Loucy (cell line): ENCODE data around the gene OR2V1.

Experiments
- H2AFZ ChIP-seq: fragments of 200-600 bp; sonication (generic); 2 replicates; pipeline ENCODE4 v1.6.0; 2016; ENCODE audit warnings: antibody characterized with exemption, mild to moderate bottlenecking, low read length, moderate library complexity
- H3F3A ChIP-seq: fragments of 200-600 bp; 2 replicates; pipeline ENCODE4 v1.6.0; 2016; ENCODE audit warnings: antibody characterized with exemption, low read depth, mild to moderate bottlenecking
- H3K27me3 ChIP-seq: fragments of 200-600 bp; sonication (generic); 2 replicates; pipeline ENCODE4 v1.6.1; 2014; ENCODE audit warnings: low read length, mild to moderate bottlenecking; ENCODE audit not compliant: insufficient read depth, poor library complexity, severe bottlenecking
- H3K36me3 ChIP-seq: fragments of 200-600 bp; sonication (generic); 2 replicates; pipeline ENCODE4 v1.6.1; 2016; ENCODE audit warnings: low read length; ENCODE audit not compliant: insufficient read depth
- H3K4me1 ChIP-seq: fragments of 200-600 bp; sonication (generic); 2 replicates; pipeline ENCODE4 v1.5.1; 2014; ENCODE audit warnings: low read length, mild to moderate bottlenecking; ENCODE audit not compliant: insufficient read depth, poor library complexity, severe bottlenecking
- H3K4me2 ChIP-seq: fragments of 200-600 bp; sonication (generic); 2 replicates; pipeline ENCODE4 v1.6.0; 2014; ENCODE audit warnings: antibody characterized with exemption, low read length, low read depth, mild to moderate bottlenecking; ENCODE audit not compliant: poor library complexity, severe bottlenecking
- H3K4me3 ChIP-seq: fragments of 200-600 bp; sonication (generic); 2 replicates; pipeline ENCODE4 v1.5.1; 2014; ENCODE audit warnings: low read length, mild to moderate bottlenecking, mixed read lengths; ENCODE audit not compliant: poor library complexity, severe bottlenecking
- H3K79me2 ChIP-seq: fragments of 200-600 bp; sonication (generic); 2 replicates; pipeline ENCODE4 v1.6.1; 2014; ENCODE audit warnings: low read length; ENCODE audit not compliant: insufficient read depth
- H3K9ac ChIP-seq: fragments of 200-600 bp; sonication (generic); 2 replicates; pipeline ENCODE4 v1.6.0; 2014; ENCODE audit warnings: mild to moderate bottlenecking, low read depth, low read length, moderate library complexity; ENCODE audit not compliant: poor library complexity, severe bottlenecking
- H3K9me2 ChIP-seq: fragments of 200-600 bp; sonication (generic); replicated peaks from 2 replicates; pipeline ENCODE4 v1.6.1; 2016; ENCODE audit warnings: low read depth, low read length, mixed read lengths
- H3K9me3 ChIP-seq: fragments of 200-600 bp; sonication (generic); 2 replicates; pipeline ENCODE4 v1.6.1; 2014; ENCODE audit warnings: mild to moderate bottlenecking, antibody characterized with exemption, low read length, low read depth; ENCODE audit not compliant: insufficient read depth
- H4K20me1 ChIP-seq: fragments of 200-600 bp; sonication (generic); 2 replicates; pipeline ENCODE4 v1.6.0; 2014; ENCODE audit warnings: antibody characterized with exemption, low read length, mild to moderate bottlenecking; ENCODE audit not compliant: insufficient read depth, poor library complexity, severe bottlenecking
- EZH2phosphoT487 ChIP-seq: fragments of 200-600 bp; IDR thresholded peaks from 2 replicates; pipeline ENCODE4 v1.6.1; 2018; ENCODE audit warnings: antibody characterized with exemption, mild to moderate bottlenecking, moderate library complexity, borderline replicate concordance
- TF ChIP-seq, protein P1 (sequence below): fragments of 200-600 bp; sonication (generic); conservative IDR thresholded peaks from 2 replicates; pipeline ENCODE4 v1.5.1; 2014; ENCODE audit warnings: mild to moderate bottlenecking, antibody characterized with exemption, low read length

OR2V1 gene

DNA sequence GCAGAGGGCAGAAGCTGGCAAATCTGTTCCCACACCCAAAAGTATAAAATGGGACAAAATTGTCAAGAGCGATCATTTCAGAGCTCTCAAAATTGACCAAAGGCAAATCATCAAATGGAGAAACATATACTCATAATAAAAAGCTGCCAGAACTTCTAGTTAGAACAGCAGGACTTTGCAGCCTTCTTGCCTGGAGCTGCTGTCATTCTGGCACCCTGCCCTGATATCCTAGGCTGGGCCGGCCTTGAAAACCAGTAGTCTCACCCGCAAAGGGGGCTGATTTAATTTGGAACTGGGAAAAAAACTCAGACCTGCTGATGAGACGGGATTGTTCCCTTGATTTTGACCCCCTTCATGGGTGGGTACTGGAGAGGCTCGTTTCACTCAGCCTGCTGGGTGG lies 18.5 kb downstream of the OR2V1 start:
- no peaks in the 10 kb centered on the region for H3K4me1 ChIP-seq
- no peak overlapping the region for H3K4me2 ChIP-seq
- H3K9me2 ChIP-seq = no peaks in the 10 kb centered on the region
- no peaks in the 10 kb centered on the region for H3K36me3 ChIP-seq
- H3K9me3 ChIP-seq = no peaks in the 10 kb centered on the region
- no peaks in the 10 kb centered on the region for H3K79me2 ChIP-seq
- H4K20me1 ChIP-seq = no peaks in the 10 kb centered on the region
- H3K9ac ChIP-seq = no peak overlapping the region
- no peaks in the 10 kb centered on the region for H3F3A ChIP-seq
- H3K27me3 ChIP-seq = no peaks in the 10 kb centered on the region
- H3K4me3 ChIP-seq = no peak overlapping the region
- TF ChIP-seq, protein P1, sequence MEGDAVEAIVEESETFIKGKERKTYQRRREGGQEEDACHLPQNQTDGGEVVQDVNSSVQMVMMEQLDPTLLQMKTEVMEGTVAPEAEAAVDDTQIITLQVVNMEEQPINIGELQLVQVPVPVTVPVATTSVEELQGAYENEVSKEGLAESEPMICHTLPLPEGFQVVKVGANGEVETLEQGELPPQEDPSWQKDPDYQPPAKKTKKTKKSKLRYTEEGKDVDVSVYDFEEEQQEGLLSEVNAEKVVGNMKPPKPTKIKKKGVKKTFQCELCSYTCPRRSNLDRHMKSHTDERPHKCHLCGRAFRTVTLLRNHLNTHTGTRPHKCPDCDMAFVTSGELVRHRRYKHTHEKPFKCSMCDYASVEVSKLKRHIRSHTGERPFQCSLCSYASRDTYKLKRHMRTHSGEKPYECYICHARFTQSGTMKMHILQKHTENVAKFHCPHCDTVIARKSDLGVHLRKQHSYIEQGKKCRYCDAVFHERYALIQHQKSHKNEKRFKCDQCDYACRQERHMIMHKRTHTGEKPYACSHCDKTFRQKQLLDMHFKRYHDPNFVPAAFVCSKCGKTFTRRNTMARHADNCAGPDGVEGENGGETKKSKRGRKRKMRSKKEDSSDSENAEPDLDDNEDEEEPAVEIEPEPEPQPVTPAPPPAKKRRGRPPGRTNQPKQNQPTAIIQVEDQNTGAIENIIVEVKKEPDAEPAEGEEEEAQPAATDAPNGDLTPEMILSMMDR = no peak
- TF ChIP-seq EZH2phosphoT487 = no peak
- H2AFZ ChIP-seq = no peak overlapping the region

DNA sequence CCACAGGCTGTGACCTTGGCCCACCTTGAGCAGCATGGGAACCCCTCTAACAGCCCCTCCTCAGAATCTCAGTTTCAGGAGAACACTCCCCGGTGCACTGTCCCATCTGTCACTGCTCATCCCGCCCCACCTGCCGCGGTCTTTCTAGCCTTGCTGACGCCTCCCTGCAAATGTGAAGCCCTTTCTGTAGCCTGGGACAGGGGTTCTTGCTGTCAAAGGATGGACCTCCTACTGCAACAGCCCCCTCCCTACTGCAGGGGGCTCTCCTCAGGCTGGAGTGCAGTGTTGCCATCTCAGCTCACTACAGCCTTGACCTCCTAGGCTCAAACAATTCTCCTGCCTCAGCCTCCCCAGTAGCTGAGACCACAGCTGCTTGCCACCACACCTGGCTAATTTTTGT lies 20.0 kb downstream of the OR2V1 start:
- Histone ChIP-seq H3K4me3 (no peak overlapping the region), H3K79me2 (no peaks in the 10 kb centered on the region), H3K36me3 (no peaks in the 10 kb centered on the region), H4K20me1 (no peaks in the 10 kb centered on the region), H3K4me2 (no peak overlapping the region), H3F3A (no peaks in the 10 kb centered on the region), H3K9me3 (no peaks in the 10 kb centered on the region), H3K9me2 (no peaks in the 10 kb centered on the region), H3K9ac (no peak overlapping the region), H3K4me1 (no peaks in the 10 kb centered on the region), H2AFZ (no peak overlapping the region), H3K27me3 (no peaks in the 10 kb centered on the region)
- TF ChIP-seq, protein P1 = no peak
- TF ChIP-seq EZH2phosphoT487 = no peak

DNA sequence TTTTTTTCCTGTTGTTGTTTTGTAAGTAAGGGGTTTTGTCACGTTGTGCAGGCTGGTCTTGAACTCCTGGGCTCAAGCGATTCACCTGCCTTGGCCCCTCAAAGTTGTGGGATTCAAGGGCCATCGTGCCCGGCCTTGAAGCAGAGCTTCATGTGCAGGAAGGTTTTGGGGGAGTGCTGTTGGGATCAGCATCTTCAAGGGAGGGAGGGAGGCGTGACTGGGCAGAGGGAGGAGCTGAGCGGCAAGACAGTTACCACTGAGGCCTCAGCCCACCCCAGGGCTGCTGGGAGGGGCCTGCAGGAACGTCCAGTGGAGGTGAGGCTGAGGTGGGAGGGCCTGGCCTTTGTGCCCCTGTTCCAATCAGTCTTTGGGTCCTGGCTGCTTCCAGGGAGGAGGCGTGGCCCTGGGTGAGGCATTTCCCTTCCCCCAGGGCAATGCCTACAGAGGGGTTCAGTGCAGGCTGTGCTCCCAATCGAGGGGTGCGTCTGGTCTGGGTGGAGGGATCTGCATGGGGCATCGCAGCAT lies 21.4 kb downstream of the OR2V1 start:
- Histone ChIP-seq H3K9me2 (no peaks in the 10 kb centered on the region), H3K27me3 (no peaks in the 10 kb centered on the region), H3K4me1 (no peaks in the 10 kb centered on the region), H3K4me3 (no peak overlapping the region), H3K9ac (no peak overlapping the region), H3F3A (no peaks in the 10 kb centered on the region), H2AFZ (no peak overlapping the region), H4K20me1 (no peaks in the 10 kb centered on the region), H3K4me2 (no peak overlapping the region), H3K9me3 (no peaks in the 10 kb centered on the region), H3K79me2 (no peaks in the 10 kb centered on the region), H3K36me3 (no peaks in the 10 kb centered on the region)
- TF ChIP-seq EZH2phosphoT487 = no peak
- TF ChIP-seq, protein P1 = no peak
